Panc1 (cell line): Measurements from ENCODE around the gene DDA1. TPM values are rescaled to one million over a fixed set of nuclear protein-coding genes. Genes with fewer than 3 reads are reported as not detected.
A peak's percentile ranks its signal among the peaks of the same experiment; 100 is the strongest.

Experiments
- ATAC-seq: fragments of 200-7000 bp; cut with Tn5 transposase; 2 replicates; pipeline ENCODE4 v1.9.1; 2020; ENCODE audit warnings: mild to moderate bottlenecking, moderate library complexity
- BruUV-seq: library from RNA; stranded (reverse); fragments of 400-500 nt; replicated peaks from 2 replicates; lab custom pipeline; 2021; lab: Mats Ljungman, UMichigan
- CTCF ChIA-PET: fragments of 300-600 bp; sonication (Branson Sonifier 250); formaldehyde crosslinking; loops from one replicate; lab custom pipeline; 2022; ENCODE audit warnings: antibody characterized with exemption; lab: Charles Lee
- POLR2A ChIA-PET: fragments of 300-600 bp; sonication (Branson Sonifier 250); formaldehyde crosslinking; loops from one replicate; lab custom pipeline; 2022; ENCODE audit warnings: antibody characterized with exemption; lab: Charles Lee
- DNase-seq: peaks from one replicate; pipeline ENCODE4 v3.0.0-alpha.2; 2010; ENCODE audit warnings: low read depth, low spot score
- H3K27ac ChIP-seq: 2 replicates; pipeline ENCODE4 v1.5.1; 2011; ENCODE audit warnings: mild to moderate bottlenecking, low read length, inconsistent platforms
- H3K27me3 ChIP-seq: fragments of 200-500 bp; sonication (Bioruptor generic); 2 replicates; pipeline ENCODE4 v1.6.0; 2014; ENCODE audit warnings: low read length, inconsistent platforms; ENCODE audit not compliant: control insufficient read depth, insufficient read depth
- H3K36me3 ChIP-seq: fragments of 200-500 bp; sonication (Bioruptor generic); 2 replicates; pipeline ENCODE4 v1.5.1; 2014; ENCODE audit warnings: inconsistent platforms, mild to moderate bottlenecking, low read length, moderate library complexity; ENCODE audit not compliant: control insufficient read depth, insufficient read depth
- H3K4me1 ChIP-seq: 2 replicates; pipeline ENCODE4 v1.5.1; 2011; ENCODE audit warnings: inconsistent platforms, mild to moderate bottlenecking, low read length, moderate library complexity; ENCODE audit not compliant: control insufficient read depth, insufficient read depth
- H3K4me3 ChIP-seq, 2 experiments: 2 replicates each; pipeline ENCODE4 v1.5.1; 2011 to 2012; ENCODE audit warnings: low read depth in 2 of 2, low read length in 2 of 2, mild to moderate bottlenecking in 2 of 2, inconsistent platforms in 1 of 2, moderate library complexity in 1 of 2
- H3K9me3 ChIP-seq: fragments of 200-500 bp; sonication (Bioruptor generic); 2 replicates; pipeline ENCODE4 v1.5.1; 2014; ENCODE audit warnings: low read depth, mild to moderate bottlenecking, inconsistent platforms, low read length, moderate library complexity; ENCODE audit not compliant: control insufficient read depth, insufficient read depth
- POLR2AphosphoS5 ChIP-seq: IDR thresholded peaks from 2 replicates; pipeline ENCODE4 v1.6.1; 2012; ENCODE audit warnings: mild to moderate bottlenecking, low read depth, low read length, moderate library complexity
- SIN3A ChIP-seq: IDR thresholded peaks from 2 replicates; pipeline ENCODE4 v1.6.1; 2012; ENCODE audit warnings: low read depth, mild to moderate bottlenecking, low read length, moderate library complexity, borderline replicate concordance; ENCODE audit not compliant: insufficient read depth
- TCF7L2 ChIP-seq: IDR thresholded peaks from 2 replicates; pipeline ENCODE4 v1.6.1; 2011; ENCODE audit warnings: mild to moderate bottlenecking, low read depth, low read length, inconsistent platforms
- in situ Hi-C: cut with HindIII; loops from 2 replicates; pipeline ENCODE4 v1.10.0; 2016; ENCODE audit warnings: low sequenced_read_pairs, low pct_unique_long_range_greater_than_20kb
- intact Hi-C: fragments of 100-400 bp; cut with micrococcal nuclease; formaldehyde crosslinking; loops from one replicate; pipeline ENCODE4 v1.10.0; 2022; ENCODE audit not compliant: unreplicated experiment
- total RNA-seq: library from RNA; stranded (reverse); gene quantifications from one replicate; pipeline ENCODE4 v1.2.1, GENCODE V29; 2021; ENCODE audit not compliant: unreplicated experiment
- TF ChIP-seq, protein P1 (sequence below): fragments of 450-650 bp; IDR thresholded peaks from 2 replicates; pipeline ENCODE4 v1.5.1; 2017; ENCODE audit warnings: mild to moderate bottlenecking
- TF ChIP-seq, protein P2 (sequence below), 2 experiments: IDR thresholded peaks; 2 replicates each; pipeline ENCODE4 v1.6.1; 2011 to 2012; ENCODE audit warnings: low read depth in 2 of 2, control low read depth in 1 of 2, low read length in 1 of 2, mild to moderate bottlenecking in 1 of 2, moderate library complexity in 1 of 2; ENCODE audit not compliant: insufficient read depth in 1 of 2

The DDA1 gene
- total RNA-seq, 1 experiment from 2014 or later, result 56.0 TPM

DNA sequence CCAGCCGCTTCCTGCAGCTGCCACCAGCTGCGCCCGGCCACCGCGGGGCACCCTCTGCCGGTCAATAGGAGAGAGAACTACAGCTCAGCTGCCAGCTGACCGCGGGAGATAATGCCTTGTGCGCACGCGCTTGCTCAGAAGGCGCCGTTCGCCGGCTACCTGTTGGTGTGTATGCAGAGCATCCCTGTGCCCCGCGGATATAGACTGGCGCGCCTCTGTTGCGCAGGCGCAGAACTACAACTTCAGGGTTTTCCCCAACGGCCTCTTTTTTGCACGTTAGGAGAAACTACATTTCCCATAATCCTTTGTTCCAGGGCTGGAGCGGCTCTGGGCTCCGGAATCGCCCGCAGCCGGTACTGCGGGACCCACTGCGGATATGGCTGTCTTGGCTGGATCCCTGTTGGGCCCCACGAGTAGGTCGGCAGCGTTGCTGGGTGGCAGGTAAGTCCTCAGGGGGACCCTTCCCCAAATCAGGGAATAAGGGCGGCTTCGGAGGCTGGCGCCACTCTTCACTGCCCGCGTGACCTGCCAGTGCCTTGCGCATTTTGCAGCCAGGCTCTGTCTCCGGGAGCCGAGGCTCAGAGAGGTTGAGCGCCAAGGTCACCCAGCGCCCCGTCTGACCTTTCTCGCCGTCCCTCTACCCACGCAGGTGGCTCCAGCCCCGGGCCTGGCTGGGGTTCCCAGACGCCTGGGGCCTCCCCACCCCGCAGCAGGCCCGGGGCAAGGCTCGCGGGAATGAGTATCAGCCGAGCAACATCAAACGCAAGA lies 3.7 kb upstream of the DDA1 start, which contains the start of gene MRPL34:
Gene MRPL34, plus strand, starts transcription at position 356 of the 768 bp plus-strand sequence. Its CDS starts 21 bp downstream, at position 377.
- Histone ChIP-seq H3K9me3 (no peaks in the 10 kb centered on the region), H3K27ac (peak within 1 kb of the TSS; percentile 92), H3K27me3 (no peaks in the 10 kb centered on the region), H3K36me3 (peaks cover 4% of the 10 kb centered on the region; the same call in 1 of the 2 replicates), H3K4me1 (peaks cover 34% of the 10 kb centered on the region), H3K4me3 (peak within 1 kb of the TSS; percentile 60 to 77)
- ATAC-seq (peak; percentile 84), DNase-seq (peak; percentile 96)
- TF ChIP-seq TCF7L2 (peak; percentile 68), SIN3A (peak; percentile 68; the same call in 1 of the 2 replicates), POLR2AphosphoS5 (no peak; the same call in 1 of the 2 replicates)
- TF ChIP-seq, protein P1, sequence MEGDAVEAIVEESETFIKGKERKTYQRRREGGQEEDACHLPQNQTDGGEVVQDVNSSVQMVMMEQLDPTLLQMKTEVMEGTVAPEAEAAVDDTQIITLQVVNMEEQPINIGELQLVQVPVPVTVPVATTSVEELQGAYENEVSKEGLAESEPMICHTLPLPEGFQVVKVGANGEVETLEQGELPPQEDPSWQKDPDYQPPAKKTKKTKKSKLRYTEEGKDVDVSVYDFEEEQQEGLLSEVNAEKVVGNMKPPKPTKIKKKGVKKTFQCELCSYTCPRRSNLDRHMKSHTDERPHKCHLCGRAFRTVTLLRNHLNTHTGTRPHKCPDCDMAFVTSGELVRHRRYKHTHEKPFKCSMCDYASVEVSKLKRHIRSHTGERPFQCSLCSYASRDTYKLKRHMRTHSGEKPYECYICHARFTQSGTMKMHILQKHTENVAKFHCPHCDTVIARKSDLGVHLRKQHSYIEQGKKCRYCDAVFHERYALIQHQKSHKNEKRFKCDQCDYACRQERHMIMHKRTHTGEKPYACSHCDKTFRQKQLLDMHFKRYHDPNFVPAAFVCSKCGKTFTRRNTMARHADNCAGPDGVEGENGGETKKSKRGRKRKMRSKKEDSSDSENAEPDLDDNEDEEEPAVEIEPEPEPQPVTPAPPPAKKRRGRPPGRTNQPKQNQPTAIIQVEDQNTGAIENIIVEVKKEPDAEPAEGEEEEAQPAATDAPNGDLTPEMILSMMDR, result peak; percentile 85
- TF ChIP-seq, protein P2, sequence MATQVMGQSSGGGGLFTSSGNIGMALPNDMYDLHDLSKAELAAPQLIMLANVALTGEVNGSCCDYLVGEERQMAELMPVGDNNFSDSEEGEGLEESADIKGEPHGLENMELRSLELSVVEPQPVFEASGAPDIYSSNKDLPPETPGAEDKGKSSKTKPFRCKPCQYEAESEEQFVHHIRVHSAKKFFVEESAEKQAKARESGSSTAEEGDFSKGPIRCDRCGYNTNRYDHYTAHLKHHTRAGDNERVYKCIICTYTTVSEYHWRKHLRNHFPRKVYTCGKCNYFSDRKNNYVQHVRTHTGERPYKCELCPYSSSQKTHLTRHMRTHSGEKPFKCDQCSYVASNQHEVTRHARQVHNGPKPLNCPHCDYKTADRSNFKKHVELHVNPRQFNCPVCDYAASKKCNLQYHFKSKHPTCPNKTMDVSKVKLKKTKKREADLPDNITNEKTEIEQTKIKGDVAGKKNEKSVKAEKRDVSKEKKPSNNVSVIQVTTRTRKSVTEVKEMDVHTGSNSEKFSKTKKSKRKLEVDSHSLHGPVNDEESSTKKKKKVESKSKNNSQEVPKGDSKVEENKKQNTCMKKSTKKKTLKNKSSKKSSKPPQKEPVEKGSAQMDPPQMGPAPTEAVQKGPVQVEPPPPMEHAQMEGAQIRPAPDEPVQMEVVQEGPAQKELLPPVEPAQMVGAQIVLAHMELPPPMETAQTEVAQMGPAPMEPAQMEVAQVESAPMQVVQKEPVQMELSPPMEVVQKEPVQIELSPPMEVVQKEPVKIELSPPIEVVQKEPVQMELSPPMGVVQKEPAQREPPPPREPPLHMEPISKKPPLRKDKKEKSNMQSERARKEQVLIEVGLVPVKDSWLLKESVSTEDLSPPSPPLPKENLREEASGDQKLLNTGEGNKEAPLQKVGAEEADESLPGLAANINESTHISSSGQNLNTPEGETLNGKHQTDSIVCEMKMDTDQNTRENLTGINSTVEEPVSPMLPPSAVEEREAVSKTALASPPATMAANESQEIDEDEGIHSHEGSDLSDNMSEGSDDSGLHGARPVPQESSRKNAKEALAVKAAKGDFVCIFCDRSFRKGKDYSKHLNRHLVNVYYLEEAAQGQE (IDR thresholded peaks at IDR 0.05; ENCODE audit: insufficient read depth in 1 of 2, low read depth in 2 of 2, low read length in 1 of 2), result 0 out of 4 replicates have a peak, but pooled peaks of 1 of the 2 experiments have one; percentile 4
- in situ Hi-C loops, result no loop called here
- no TSS peak for BruUV-seq
- ChIA-PET CTCF (interaction anchor here (0.6 to 1.0 kb wide), 4 partner anchors 12 to 644 kb away, joined by 3 to 8 read pairs (median 5); no protein-coding TSS in a partner anchor), POLR2A (interaction anchor here (0.8 to 1.1 kb wide), 2 partner anchors 13 to 14 kb away, joined by 3 to 4 read pairs; no protein-coding TSS in a partner anchor)
- intact Hi-C loops, result loop anchor here (10.0 kb wide), 1 partner anchor 1089 kb away; the partner anchor contains the start of gene LRRC25

DNA sequence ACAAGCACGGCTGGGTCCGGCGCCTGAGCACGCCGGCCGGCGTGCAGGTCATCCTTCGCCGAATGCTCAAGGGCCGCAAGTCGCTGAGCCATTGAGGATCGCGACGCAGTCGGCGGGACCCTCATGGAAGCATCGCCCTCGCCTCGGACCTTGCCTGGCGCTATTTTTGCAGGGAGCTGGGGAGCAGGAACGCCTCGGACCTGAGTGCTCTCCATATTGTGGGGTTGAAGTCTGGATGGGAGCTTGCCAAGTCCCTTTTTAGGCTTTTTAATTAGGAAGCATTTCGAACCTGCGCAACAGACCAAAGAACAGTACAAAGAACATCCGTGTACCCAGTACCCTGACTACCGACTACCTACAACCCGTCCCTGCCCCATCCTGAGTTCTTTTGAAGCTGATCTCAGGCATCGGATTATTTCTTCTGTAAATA lies 3.1 kb upstream of the DDA1 start:
- ATAC-seq, result no peak; the same call in 1 of the 2 replicates
- TSS peak; percentile 34 for BruUV-seq
- no peak for DNase-seq
- in situ Hi-C loops (no loop called here), intact Hi-C loops (loop anchor here (10.0 kb wide), 1 partner anchor 1089 kb away; the partner anchor contains the start of gene LRRC25)
- H3K9me3 ChIP-seq, result no peaks in the 10 kb centered on the region
- ChIA-PET CTCF (interaction anchor here (0.7 kb wide), 1 partner anchor 26 kb away, joined by 3 read pairs; no protein-coding TSS in a partner anchor), POLR2A (interaction anchor here (0.8 kb wide), 1 partner anchor 30 kb away, joined by 3 read pairs; no protein-coding TSS in a partner anchor)
- H3K4me3 ChIP-seq, result peak overlapping the region; percentile 60 to 77
- peaks cover 39% of the 10 kb centered on the region for H3K4me1 ChIP-seq
- H3K36me3 ChIP-seq, result peaks cover 4% of the 10 kb centered on the region; the same call in 1 of the 2 replicates
- TF ChIP-seq POLR2AphosphoS5 (no peak), SIN3A (no peak; the same call in 1 of the 2 replicates), TCF7L2 (no peak; the same call in 1 of the 2 replicates)
- TF ChIP-seq, protein P1, result no peak
- TF ChIP-seq, protein P2 (IDR thresholded peaks at IDR 0.05; ENCODE audit: insufficient read depth in 1 of 2, low read depth in 2 of 2, low read length in 1 of 2), result no peak
- H3K27me3 ChIP-seq, result no peaks in the 10 kb centered on the region
- peak overlapping the region; percentile 92 for H3K27ac ChIP-seq
